HUES64 (cell line): ENCODE measurements around the gene TRAF1.
A peak's percentile ranks its signal among the peaks of the same experiment; 100 is the strongest.

Experiments used
- H3K27ac ChIP-seq: 2 replicates; pipeline ENCODE4 v1.7.0; 2013; ENCODE audit warnings: low read depth, low read length, inconsistent platforms
- H3K27me3 ChIP-seq: 2 replicates; pipeline ENCODE4 v1.6.1; 2013; ENCODE audit warnings: mild to moderate bottlenecking, low read length; ENCODE audit not compliant: insufficient read depth
- H3K36me3 ChIP-seq: 2 replicates; pipeline ENCODE4 v1.6.1; 2013; ENCODE audit warnings: mild to moderate bottlenecking, low read length; ENCODE audit not compliant: insufficient read depth
- H3K4me1 ChIP-seq: 2 replicates; pipeline ENCODE4 v1.6.1; 2013; ENCODE audit warnings: mild to moderate bottlenecking, low read length, moderate library complexity; ENCODE audit not compliant: insufficient read depth
- H3K4me3 ChIP-seq: 2 replicates; pipeline ENCODE4 v1.5.1; 2013; ENCODE audit warnings: mild to moderate bottlenecking, low read length, moderate library complexity
- H3K9ac ChIP-seq: 2 replicates; pipeline ENCODE4 v1.6.1; 2013; ENCODE audit warnings: mild to moderate bottlenecking, low read depth, low read length
- H3K9me3 ChIP-seq: 2 replicates; pipeline ENCODE4 v1.6.1; 2013; ENCODE audit warnings: low read depth, low read length; ENCODE audit not compliant: insufficient read depth
- WGBS: fragments of 150-250, 120-280 bp; methylation state at CpG from one replicate; pipeline ENCODE4 v1.1.7; 2013; ENCODE audit warnings: missing lambda C conversion rate; 5-methylcytosine and 5-hydroxymethylcytosine counted together

Gene TRAF1

GRCh38 chr9:120863833-120864232 is 62.8 kb downstream of the TRAF1 start:
- H3K36me3 ChIP-seq = peaks cover 43% of the 10 kb centered on the region; the same call in 1 of the 2 replicates

GRCh38 chr9:120862452-120862851 is 64.1 kb downstream of the TRAF1 start:
- no peaks in the 10 kb centered on the region for H3K4me1 ChIP-seq
- H3K9ac ChIP-seq = no peak overlapping the region
- H3K27ac ChIP-seq = no peak overlapping the region
- H3K36me3 ChIP-seq = peaks cover 54% of the 10 kb centered on the region; the same call in 1 of the 2 replicates
- H3K9me3 ChIP-seq = no peaks in the 10 kb centered on the region
- H3K4me3 ChIP-seq = no peak overlapping the region
- WGBS = 92% methylated on average over 12 of the region's 12 CpGs
- H3K27me3 ChIP-seq = no peaks in the 10 kb centered on the region

More at GRCh38 chr9:120863833-120864232, 62.8 kb downstream of the TRAF1 start:
- 97% methylated on average over 6 of the region's 7 CpGs for WGBS
- Histone ChIP-seq H3K9ac (no peak overlapping the region), H3K27me3 (no peaks in the 10 kb centered on the region), H3K4me1 (no peaks in the 10 kb centered on the region), H3K9me3 (no peaks in the 10 kb centered on the region), H3K4me3 (no peak overlapping the region), H3K27ac (no peak overlapping the region)

GRCh38 chr9:120861935-120862334 is 64.7 kb downstream of the TRAF1 start:
- no peaks in the 10 kb centered on the region for H3K9me3 ChIP-seq
- H3K4me3 ChIP-seq = no peak overlapping the region
- no peak overlapping the region for H3K9ac ChIP-seq
- H3K4me1 ChIP-seq = no peaks in the 10 kb centered on the region
- 96% methylated on average over 6 of the region's 6 CpGs for WGBS
- H3K27me3 ChIP-seq = no peaks in the 10 kb centered on the region
- H3K36me3 ChIP-seq = peaks cover 57% of the 10 kb centered on the region; the same call in 1 of the 2 replicates
- no peak overlapping the region for H3K27ac ChIP-seq

GRCh38 chr9:120860083-120860482 is 66.5 kb downstream of the TRAF1 start:
- Histone ChIP-seq H3K36me3 (peaks cover 44% of the 10 kb centered on the region), H3K9ac (no peak overlapping the region), H3K27me3 (no peaks in the 10 kb centered on the region), H3K9me3 (no peaks in the 10 kb centered on the region), H3K4me3 (no peak overlapping the region), H3K27ac (no peak overlapping the region), H3K4me1 (no peaks in the 10 kb centered on the region)
- WGBS = 93% methylated on average over 11 of the region's 11 CpGs

GRCh38 chr9:120859361-120859760 is 67.2 kb downstream of the TRAF1 start:
- Histone ChIP-seq H3K27me3 (no peaks in the 10 kb centered on the region), H3K36me3 (peaks cover 46% of the 10 kb centered on the region), H3K9me3 (no peaks in the 10 kb centered on the region), H3K4me3 (no peak overlapping the region), H3K9ac (no peak overlapping the region), H3K4me1 (no peaks in the 10 kb centered on the region), H3K27ac (no peak overlapping the region)
- 92% methylated on average over 6 of the region's 6 CpGs for WGBS

GRCh38 chr9:120857902-120858301 is 68.7 kb downstream of the TRAF1 start:
- no peak overlapping the region for H3K27ac ChIP-seq
- no peak overlapping the region for H3K4me3 ChIP-seq
- peaks cover 46% of the 10 kb centered on the region for H3K36me3 ChIP-seq
- H3K9ac ChIP-seq = no peak overlapping the region
- H3K4me1 ChIP-seq = peaks cover 3% of the 10 kb centered on the region
- H3K27me3 ChIP-seq = no peaks in the 10 kb centered on the region
- H3K9me3 ChIP-seq = no peaks in the 10 kb centered on the region
- 97% methylated on average over 11 of the region's 11 CpGs for WGBS

- Histone ChIP-seq H3K36me3 (peaks cover 44% of the 10 kb centered on the region), H3K4me1 (peaks cover 7% of the 10 kb centered on the region), H3K27ac (no peak overlapping the region), H3K4me3 (no peak overlapping the region), H3K9me3 (no peaks in the 10 kb centered on the region), H3K9ac (no peak overlapping the region), H3K27me3 (no peaks in the 10 kb centered on the region)
- 89% methylated on average over 7 of the region's 7 CpGs for WGBS
Measured at GRCh38 chr9:120857481-120857880, 69.1 kb downstream of the TRAF1 start.

- Histone ChIP-seq H3K9me3 (no peaks in the 10 kb centered on the region), H3K9ac (no peak overlapping the region), H3K27me3 (no peaks in the 10 kb centered on the region), H3K27ac (no peak overlapping the region), H3K4me1 (peaks cover 15% of the 10 kb centered on the region), H3K36me3 (peaks cover 37% of the 10 kb centered on the region), H3K4me3 (no peak overlapping the region)
- 88% methylated on average over 4 of the region's 4 CpGs for WGBS
Measured at GRCh38 chr9:120856700-120857099, 69.9 kb downstream of the TRAF1 start.

GRCh38 chr9:120855827-120856670 is 70.5 kb downstream of the TRAF1 start:
- Histone ChIP-seq H3K9me3 (no peaks in the 10 kb centered on the region), H3K36me3 (peaks cover 30% of the 10 kb centered on the region), H3K27ac (no peak overlapping the region), H3K9ac (no peak overlapping the region), H3K4me1 (peaks cover 20% of the 10 kb centered on the region), H3K27me3 (no peaks in the 10 kb centered on the region), H3K4me3 (no peak overlapping the region)
- 92% methylated on average over 7 of the region's 7 CpGs for WGBS

- WGBS = 90% methylated on average over 3 of the region's 3 CpGs
- Histone ChIP-seq H3K36me3 (peaks cover 19% of the 10 kb centered on the region), H3K27me3 (no peaks in the 10 kb centered on the region), H3K4me1 (peaks cover 20% of the 10 kb centered on the region), H3K9ac (no peak overlapping the region), H3K27ac (no peak overlapping the region), H3K4me3 (no peak overlapping the region), H3K9me3 (no peaks in the 10 kb centered on the region)
Measured at GRCh38 chr9:120854596-120855327, 71.8 kb downstream of the TRAF1 start.

GRCh38 chr9:120853198-120853597 is 73.4 kb downstream of the TRAF1 start:
- H3K4me3 ChIP-seq = no peak overlapping the region
- no peaks in the 10 kb centered on the region for H3K9me3 ChIP-seq
- peak overlapping the region; percentile 88; the same call in 1 of the 2 replicates for H3K27ac ChIP-seq
- no peak overlapping the region for H3K9ac ChIP-seq
- WGBS = 97% methylated on average over 4 of the region's 6 CpGs
- H3K27me3 ChIP-seq = no peaks in the 10 kb centered on the region
- peaks cover 20% of the 10 kb centered on the region for H3K4me1 ChIP-seq
- H3K36me3 ChIP-seq = peaks cover 17% of the 10 kb centered on the region
